NCI-H460 (cell line): ENCODE measurements around the gene MREG. TPM values are rescaled to one million over a fixed set of nuclear protein-coding genes. Genes with fewer than 3 reads are reported as not detected.
A peak's percentile ranks its signal among the peaks of the same experiment; 100 is the strongest.
"Not testable (repeated sequence)": the region's sequence is repeated elsewhere in the genome, so short reads cannot be mapped to it uniquely, and the experiment has no call there.

Experiments
- DNase-seq: peaks from one replicate; pipeline ENCODE4 v3.0.0-alpha.2; 2016; ENCODE audit warnings: low read depth; ENCODE audit errors: extremely low read depth
- total RNA-seq: library from RNA; depleted of rRNA; stranded (reverse); fragments of >200 nt; shearing (Covaris generic); gene quantifications from 2 replicates; pipeline ENCODE4 v1.2.3, GENCODE V29; 2014

The MREG gene
- total RNA-seq, 1 experiment from 2014 or later = 4.1 TPM

DNA sequence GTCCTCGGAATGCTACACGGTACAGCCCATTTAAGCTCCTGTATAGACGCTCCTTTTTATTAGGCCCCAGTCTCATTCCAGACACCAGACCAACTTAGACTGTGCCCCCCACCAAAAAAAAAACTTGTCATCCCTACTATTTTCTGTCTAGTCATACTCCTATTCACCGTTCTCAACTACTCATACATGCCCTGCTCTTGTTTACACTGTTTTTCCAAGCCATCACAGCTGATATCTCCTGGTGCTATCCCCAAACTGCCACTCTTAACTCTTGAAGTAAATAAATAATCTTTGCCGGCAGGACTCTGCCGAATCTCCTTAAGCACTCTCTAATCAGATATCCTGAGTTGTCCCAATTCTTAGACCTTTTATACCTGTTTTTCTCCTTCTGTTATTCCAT, 86.4 kb downstream of the MREG start:
- not testable (repeated sequence) for DNase-seq

DNA sequence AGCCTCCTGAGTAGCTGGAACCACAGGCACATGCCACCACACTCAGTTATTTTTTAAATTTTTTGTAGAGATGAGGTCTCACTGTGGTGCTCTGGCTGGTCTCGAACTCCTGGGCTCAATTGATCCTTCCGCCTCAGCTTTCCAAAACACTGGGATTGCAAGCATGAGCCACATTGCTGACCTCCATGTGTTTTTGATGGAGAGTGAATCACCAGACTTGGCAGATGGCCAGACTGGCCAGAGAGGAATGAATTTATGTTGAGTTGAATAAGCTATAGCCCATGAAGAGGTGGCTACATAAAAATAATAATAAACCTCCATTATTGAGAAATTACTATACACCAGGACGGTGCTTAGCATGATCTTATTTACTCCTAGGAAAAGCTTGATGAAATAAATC, 91.5 kb downstream of the MREG start:
- peak; percentile 36 for DNase-seq

DNA sequence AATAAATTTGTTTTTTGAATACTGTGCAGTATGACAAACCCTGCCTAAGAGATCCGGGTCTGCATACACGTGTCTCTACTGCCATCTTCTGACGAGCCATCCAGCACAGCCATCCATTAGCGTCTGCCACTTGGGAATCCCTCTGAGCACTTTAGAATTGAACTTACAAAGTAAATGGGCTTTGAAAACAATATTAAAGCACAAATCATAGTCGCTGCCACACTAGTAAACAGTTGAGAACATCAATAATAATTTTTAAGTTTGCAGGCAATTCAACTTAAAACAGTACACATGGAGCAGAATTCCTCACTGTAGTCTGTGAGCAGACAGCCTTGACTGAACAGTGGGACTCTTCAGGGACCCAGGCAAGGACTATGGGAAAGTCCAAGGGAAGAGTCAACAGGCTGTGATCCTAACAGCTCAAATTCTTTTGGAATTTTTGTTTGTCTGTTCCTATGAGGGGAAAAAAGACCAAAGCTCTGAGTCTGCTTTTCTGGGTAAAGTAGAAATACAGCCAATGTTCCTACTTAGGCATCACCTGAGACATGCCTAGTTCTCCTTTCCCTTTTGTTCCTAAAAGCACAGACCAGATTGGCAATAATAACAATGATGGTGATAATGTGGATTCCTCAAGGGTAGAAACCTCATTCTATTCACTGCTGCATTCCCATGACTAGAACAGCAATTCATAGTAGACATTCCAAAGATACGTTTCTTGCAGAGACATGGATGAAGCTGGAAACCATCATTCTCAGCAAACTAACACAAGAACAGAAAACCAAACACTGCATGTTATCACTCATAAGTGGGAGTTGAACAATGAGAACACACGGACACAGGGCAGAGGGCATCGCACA, 92.9 kb downstream of the MREG start:
- DNase-seq = peak; percentile 74

DNA sequence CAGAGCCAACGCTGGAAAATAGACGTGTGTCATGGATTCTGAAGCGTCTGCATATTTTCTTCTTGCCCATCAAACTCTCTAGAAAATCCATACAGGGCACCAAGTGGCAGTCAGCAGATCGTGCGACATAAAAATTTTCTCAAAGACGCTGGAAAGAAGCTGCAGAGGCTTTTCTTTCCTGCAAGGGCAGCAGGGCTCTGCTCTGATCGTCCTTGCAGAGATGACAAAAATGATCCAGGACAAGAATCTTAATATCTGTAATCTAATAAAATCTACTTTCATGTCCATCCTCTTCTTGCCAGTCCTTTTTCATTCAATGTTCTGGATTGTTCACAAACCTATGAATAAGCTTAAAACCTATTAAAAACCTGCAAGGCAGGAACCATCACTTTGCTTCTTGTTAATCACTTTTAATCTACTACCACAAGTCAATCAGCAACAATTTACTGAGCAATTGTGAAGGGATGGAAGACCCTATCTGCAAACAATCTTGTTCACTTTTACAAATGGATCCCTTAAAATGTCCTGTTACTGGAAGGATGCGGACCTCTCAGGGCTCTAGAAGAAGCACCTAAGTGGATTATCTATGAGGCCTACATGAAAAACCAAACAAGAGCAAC, 93.6 kb downstream of the MREG start:
- DNase-seq = no peak

DNA sequence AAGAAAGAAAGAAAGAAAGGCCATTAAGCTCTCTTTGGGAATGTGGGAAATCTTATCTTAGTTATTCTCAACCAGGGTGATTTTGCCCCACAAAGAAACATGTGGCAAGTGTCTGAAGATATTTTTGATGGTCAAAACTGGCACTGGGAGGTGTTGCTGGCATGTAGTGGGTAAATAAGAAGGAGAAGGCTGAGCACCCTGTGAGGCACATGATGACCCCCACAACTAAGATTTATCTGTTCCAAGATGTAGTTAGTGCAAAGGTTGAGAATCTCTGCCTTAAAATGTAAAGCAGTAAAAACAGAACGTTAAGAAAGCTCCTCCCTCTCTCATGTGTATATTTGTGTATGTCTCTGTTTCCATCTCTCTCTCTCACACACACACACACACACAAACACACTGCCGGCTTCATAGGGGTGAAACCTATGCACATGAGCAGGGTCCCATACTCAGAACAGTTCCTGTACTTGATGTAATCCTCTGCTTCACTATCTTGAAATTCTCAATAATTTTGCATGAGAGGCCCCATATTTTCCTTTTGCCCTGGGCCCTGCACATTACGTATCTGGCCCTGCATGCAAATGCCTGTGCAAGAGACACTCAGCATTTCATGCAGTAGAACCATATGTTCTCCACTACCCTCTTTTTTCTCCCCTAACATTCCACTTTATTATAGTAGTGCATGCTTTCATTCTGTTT, 94.3 kb downstream of the MREG start:
- DNase-seq = no peak

DNA sequence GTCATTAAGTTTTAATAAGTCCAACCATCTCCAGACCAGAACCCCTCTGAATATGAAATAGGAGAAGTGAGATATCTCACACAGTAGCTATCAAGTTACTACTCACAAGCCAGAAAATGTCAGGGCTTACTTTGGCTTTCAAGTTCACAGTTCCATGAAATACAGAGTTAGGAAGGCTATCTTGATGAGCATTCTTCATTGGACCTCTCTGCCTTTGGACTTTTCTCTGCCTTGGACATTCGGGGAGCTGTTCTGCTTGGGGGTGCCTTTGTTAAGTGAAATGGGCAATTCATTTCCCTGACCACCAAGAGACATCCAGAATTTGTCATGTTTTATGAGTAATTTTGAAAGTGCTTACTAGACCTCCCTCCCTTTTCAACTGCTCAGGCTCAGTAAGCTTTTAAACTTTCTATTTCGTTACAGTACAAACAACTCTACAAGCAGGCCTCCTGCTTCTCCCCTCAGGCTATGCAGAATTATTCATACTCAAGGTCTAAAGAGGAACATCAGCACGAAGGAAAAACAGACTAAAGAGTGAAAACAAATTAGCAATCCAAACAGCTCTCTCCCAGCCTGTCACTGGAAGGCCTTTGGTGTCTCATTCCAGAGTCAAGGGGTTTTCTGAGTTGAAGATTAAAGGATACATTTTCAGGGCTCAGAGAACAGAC, 95.3 kb downstream of the MREG start:
- DNase-seq = no peak

DNA sequence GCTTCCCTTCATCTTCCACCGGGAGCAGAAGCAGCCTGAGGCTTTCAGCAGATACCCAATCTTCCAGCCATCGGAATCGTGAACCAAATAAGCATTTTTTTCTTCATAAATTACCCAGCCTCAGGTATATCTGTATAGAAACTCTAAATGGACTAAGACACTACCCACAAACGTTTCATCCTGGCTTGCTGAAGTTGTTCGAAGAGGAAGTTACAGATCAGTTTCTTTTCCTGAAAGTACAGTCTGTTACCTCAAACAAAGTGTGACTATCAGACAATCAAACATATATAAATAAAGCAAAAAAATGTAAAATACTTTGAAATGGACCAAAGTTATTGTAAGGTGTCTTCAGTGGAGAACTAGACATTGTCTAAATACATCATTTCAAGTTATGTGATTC, 97.9 kb downstream of the MREG start:
- no peak for DNase-seq

DNA sequence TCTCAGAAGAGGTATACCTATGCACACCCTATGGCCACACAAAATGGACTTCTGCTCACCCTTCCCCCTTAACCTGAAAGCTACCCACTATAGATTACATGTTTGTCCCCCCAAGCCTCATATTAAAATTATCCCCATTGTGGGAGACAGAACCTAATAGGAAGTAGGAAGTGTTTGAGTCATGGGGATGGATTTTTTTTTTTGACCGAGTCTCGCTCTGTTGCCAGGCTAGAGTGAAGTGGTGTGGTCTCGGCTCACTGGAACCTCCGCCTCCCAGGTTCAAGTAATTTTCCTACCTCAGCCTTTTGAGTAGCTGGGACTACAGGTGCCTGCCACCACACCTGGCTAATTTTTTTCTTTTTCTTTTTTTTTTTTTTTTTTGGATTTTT, 98.6 kb downstream of the MREG start:
- no peak for DNase-seq

DNA sequence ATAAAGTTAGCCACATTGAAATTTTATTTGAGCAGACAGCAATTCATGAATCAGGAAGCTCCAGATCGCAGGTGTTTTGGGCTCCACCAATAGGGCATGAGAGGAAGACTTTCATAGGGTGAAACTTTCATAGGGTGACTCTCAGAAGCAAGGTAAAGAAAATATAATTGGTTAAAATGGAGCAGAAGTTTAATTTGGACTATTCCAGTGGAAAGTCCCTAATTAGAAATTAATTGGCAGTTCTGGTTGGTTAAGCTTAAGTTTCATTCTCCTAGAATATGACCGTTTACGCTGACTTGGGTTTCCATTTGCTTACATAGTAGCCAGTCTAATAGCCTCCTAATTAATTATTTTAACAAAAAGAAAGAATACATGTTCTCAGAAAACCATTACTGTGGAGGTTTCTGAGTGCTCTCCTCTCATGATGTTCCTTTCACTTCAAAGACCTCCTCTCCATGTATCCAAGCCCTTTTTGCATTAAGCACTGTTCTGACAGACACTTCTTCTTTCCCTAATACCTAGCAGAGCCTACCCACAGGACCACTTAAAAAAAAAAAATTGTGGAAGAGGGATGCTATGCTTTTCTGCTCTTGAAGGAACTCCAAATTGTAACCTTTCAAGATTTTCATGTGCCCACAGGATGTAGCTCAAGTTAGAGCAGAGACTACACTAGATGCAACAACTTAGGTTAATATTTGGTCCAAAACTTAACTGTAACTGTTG, 99.1 kb downstream of the MREG start:
- no peak for DNase-seq

DNA sequence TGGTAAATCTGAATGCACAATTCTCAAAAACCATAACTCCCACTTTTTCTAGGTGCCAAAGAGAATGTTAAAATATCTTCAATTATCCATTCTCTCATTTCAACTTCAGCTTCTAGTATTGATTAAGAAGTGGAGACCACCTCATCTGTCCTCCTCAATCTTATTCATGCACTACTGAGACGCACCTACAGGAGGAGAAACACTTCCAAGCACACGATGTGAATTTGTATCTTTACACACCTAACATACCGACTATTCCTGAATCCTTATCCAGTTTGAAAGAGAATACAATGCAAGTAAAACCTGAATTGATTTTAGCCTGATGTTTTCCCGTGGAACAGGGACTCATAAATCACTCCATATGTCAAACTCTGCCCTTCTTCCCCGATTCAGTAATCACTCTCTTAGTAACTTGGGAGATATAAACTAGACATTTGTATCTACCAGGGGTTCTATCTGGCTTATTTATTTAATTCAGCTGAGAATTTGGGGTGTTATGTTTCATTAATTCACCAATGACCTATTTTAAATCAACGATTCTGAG, 101.0 kb downstream of the MREG start:
- no peak for DNase-seq

DNA sequence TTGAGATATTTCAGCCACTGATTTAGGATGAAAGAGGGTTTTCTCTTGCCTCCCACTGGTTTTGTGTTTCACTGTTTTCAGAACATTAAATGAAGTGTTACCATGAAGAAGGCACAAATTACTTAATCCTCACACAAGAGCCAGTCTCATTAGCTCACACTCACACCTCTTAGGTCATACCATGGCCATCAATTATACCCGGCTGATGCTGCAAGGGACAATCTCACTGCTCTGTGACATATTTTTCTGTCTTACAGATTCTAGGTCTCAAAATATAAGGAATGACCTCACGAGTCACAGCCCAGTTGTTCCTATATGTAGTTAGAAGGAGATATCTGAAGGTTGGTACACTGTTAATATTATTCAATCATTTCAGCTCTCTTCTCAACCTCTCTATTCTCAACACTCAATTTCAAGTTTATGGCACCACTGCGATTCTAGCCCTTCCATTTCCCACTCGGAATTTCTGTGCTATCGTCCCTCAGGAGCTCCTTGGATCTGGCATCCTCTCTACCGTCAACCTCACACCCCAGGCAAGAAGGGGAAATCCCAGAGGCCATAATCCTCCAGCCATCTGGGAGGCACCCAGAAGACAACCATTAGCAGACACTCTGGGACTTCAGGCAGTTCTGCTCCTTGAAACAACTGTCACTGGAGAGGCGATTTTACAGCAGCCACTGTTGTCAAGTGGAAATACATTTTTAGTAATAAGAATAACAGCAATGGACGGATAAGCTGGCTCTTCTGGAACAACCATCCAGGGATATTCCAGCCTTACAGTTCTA, 101.9 kb downstream of the MREG start:
- no peak for DNase-seq

DNA sequence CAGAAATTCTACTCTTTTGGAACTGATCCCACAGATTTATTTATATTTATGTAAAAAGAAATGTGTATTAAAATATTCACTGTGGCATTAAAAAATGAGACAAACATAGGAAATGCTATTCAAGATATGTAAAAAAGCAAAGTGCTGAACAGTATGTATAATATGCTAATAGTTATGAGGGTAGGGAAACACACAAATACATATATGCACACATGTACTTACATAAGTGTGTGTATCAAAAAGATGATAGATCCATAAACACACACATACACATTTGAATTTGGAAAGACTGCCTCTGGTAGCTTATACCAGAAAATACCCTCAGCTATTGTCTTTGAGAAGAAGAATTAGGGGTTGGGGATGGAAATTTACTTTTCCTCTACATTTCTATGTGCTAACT, 103.2 kb downstream of the MREG start:
- no peak for DNase-seq

DNA sequence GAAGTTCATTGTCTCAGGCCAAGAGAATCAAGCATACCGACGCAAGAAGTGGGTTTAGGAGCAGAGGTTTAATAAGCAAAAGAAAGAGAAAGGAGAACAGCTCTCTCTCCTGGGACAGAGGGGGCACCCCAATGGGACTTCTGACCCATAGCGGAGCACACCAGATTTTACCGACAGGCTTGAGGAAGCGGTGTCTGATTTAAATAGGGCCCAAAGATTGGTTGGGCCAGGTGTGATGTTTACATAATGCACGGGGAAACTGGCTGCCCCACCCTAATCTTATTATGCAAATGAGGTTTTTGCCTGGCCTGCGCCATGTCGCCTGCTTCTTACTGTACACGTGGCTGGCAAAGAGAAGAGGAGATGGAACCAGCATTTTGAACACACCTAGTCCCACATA, 106.2 kb downstream of the MREG start:
- no peak for DNase-seq

DNA sequence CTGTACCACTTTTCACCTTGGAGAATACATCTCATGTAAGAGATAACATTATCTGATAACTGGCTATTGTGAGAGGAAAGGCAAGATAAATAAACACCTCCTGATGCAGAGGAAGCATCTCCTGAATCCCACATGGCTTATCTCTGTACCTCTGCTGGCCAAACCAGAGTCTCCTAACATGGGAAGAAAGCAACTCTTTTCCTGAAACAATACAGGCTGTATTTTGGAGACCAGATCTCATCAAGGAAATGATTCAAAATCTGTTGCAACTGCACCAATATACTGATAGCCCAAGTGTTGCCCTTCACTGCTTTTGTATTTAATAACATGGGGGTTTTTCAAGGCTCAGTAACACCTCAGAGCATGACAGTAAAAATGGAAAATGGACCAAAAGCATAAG, 106.9 kb downstream of the MREG start:
- DNase-seq = no peak

DNA sequence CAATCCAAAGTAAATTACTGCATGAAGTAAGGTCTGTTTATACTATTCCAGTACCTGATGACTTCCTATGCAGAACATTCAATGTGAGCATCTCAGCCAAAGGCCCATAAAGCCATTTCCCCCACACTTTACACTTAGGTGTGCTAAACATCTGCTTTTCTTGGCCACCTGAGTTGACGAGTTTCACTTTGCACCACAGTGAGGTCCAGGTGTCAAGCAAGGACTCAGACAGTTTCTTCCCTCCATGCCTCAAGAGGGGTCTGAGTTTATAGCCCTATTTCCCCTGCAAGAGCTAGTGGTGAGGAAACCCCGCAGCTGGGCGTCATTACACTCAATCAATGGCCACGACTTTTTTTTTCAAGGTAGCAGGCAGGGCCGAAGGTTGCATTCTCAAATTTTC, 107.7 kb downstream of the MREG start:
- no peak for DNase-seq

DNA sequence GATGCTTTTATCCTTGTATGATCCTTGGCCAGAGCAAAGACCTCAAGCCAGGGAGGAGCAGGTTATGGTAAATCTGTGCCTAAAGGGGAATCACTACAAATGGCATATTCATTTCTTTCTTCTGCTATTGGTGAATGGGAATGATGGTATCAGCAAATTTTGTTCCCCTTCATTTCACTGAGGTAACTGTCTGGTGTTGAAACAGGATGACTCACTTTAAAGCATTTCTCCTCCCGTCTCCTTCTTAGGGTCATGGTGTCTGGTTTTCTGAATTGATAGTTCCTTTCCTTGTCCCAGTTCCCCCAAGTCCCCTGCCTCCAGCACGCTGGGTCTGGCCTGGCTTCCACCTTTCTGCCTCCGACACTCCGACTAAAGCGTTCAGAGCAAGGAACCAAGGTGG, 109.2 kb downstream of the MREG start:
- no peak for DNase-seq

DNA sequence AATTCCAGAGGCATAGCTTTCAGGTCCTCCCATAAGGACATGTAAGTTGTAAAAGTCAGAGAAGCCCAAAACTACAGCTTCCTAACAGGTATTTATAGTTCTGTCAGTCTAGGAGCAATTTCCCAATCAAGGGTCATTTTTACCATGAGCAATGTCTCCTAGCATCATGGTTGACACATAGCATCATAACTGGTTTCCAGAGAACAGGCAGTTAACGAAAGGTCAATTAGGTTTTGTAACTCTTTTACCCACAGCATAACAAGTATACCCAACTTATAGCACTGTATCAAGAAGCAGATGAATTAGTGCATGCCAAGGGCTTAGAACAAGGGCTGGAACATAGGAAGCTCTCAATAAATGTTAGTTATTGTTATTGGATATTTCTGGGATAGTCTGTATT, 110.1 kb downstream of the MREG start:
- DNase-seq = no peak

DNA sequence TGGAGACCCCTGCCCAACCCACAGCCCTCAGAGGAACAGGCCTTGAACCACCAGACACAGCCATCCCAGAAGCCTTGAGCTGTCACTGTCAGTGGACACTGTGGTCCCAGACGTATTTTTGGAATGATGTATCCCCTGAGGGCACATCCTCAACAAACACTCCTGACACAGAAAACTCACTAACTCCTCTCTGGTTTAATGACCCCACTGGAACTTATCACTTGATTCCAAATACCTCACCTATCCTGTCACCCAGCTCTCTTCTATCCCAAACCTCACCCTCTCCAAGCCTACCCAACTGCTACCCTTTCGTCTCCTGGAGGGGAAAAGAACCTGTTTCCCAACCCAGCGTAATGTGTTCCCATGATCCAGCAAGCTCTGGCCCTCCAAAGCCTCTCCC, 111.6 kb downstream of the MREG start:
- no peak for DNase-seq

DNA sequence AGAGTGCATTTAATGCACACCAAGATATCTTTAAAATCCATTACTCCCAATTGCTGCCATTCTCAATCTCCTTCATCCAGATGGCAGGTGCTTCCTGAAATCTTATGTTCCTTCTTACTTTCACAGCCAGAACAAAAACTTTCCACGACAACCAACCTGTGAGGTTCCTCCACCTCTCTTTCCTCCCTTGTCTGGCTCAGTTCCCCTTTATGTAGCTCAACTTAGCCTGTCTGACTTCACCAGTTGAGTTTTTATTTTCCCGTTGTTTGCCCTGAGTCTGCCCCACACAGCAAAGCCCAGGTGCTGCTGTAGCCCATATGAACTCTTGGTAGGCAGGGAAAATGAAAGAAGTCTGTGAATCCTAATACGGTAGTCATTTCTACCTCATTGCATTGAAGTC, 112.5 kb downstream of the MREG start:
- DNase-seq = no peak

DNA sequence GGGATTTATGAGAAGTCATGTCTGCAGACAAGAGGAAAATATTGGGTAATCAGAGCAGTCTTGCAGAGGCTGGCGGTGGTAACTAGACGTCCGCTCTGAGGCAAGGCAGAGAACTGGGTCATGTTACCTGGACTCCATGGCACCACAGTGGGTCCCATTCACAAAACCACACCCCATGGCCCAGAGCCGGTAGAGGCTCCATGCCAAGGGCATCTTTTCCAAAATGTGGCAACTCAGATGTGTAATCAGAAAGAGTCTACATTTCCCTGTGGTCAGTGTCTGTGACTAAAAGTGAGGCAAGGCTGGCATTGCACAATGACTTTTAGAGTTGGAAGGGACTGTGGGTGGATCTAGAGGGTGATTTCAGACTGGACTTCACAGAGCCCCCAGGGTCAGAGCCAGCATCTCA, 113.1 kb downstream of the MREG start:
- DNase-seq = no peak
